ENCODE results near the gene ETS1.
"Not testable (repeated sequence)": the region's sequence is repeated elsewhere in the genome, so short reads cannot be mapped to it uniquely, and the experiment has no call there.

ETS1 gene

DNA sequence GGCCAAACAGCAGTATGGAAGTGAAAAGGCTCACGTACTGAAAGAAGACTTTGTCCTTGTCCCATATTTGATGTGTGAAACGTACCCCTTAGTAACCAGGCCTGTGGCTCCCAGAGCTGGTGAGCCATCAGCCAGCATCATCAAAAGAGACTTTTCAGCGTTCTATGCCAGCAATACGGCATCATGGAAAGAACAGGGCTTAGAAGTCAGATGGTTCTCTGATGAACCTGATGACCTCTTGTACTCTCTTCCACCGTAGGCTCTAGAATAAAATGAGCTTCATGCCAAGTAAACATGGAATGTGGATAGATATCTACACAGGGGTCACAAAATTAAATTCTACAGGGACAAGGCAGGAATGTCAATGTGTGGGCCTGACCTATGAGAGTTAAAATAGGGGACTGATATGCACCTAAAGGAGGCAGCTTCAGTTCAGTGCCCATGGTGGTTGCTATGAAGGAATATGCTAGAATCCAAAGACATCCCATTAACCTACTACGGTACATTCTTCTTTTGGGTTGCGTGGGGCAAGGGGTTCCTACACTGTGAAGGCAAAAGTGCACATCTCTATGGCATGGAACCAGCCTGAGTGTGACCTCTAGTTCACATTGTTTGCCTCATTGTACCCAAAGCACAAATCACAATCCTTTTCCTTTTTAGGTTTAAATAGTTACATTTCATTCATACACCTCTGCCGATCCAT, 130.6 kb downstream of the ETS1 start:
- no peak for DNase-seq

DNA sequence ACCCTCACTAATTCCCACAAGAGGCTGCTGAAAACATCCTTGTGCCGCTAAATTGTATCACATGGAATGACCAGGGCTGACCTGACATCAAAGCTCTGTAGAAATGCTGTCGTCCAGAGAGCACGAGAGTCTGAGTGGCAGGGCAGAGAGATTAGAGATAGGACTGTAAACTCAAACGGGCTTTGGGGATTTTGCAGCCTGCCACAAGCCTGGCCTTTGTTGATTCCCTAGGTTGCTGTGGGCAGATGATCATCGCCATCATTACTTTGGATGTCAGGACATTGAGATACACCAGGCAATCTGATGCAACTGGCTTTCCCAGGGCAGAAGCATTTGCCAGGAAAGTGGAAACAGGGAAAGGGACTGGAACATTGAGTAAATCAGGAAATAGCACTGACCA, 131.6 kb downstream of the ETS1 start:
- no peak for DNase-seq

DNA sequence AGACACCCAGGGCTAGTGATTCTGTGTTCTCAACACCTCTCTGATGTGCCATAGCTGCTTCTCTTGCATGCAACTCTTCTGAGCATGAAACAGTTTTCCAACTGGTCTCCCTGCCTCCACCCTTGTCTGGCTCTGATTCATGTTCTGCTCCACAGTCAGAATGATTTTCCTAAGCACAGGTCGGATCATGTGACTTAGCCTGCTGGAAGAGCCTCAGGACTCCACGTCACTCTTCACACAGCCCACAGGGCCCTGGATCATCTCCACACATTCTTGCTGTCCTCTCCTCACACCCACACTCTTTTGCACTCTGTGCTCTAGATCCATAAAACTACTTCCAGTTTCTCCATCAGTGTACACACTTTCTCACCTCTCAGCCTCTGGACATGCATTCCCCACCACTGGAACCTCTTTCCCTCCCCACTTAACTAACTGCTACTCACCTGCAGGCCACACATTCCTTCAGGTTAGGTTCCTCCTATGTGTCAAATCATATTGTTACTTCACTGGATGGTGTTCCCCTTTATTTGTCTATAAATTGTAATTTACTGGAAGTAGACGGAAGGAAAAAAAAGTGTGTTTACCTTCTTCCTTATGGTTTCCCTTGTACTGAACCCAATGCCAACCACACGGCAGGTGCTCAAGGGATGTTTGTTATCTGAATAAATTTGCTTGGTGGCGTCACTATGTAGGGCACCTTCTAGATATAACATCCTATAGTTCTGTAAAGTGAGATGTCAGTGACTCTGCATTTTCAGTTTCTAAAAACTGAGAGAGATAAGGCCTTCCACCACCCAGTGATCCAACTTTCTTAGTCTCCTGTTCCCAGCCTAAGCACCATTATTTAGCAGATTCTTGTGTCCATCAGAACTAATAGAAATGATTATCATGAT, 133.7 kb downstream of the ETS1 start:
- DNase-seq = no peak

DNA sequence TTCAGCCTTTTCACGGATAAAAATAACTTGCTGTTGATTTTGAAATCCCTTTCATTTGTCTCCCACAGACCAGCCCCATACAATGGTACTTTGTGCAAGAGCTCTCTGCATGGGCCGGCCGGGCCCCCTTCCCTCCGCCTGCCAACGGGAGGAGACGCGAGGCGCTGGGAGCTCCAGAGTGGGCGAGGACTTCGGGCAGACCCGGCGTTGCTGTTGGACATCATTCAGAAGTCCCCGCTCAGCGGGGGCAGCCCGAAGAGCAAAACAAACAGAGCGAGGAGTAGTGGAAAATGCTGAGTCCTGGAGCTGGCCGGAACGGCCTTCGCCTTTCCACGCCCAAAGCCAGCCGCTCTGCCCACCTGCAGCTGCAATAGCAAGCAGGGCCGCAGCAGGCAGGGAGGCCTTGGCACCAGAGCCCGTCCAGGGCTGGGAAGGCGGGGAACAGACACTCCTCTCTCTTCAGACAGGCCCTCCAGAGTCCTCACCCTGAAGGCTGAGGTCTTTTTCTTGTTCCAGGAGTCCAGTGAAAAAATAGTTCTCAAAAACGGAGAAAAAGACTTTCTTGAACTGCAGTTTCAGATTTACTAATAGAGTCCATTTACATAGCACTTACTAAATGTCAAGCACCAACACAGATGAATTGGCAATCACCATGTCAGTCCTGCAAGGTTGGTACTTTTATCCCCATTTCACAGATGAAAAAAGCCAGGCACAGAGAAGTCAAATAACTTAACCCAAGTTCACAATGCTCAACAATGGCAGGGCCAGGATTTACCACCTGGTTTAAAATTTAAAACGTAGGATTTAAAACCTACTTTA, 135.5 kb downstream of the ETS1 start:
- DNase-seq = no peak

DNA sequence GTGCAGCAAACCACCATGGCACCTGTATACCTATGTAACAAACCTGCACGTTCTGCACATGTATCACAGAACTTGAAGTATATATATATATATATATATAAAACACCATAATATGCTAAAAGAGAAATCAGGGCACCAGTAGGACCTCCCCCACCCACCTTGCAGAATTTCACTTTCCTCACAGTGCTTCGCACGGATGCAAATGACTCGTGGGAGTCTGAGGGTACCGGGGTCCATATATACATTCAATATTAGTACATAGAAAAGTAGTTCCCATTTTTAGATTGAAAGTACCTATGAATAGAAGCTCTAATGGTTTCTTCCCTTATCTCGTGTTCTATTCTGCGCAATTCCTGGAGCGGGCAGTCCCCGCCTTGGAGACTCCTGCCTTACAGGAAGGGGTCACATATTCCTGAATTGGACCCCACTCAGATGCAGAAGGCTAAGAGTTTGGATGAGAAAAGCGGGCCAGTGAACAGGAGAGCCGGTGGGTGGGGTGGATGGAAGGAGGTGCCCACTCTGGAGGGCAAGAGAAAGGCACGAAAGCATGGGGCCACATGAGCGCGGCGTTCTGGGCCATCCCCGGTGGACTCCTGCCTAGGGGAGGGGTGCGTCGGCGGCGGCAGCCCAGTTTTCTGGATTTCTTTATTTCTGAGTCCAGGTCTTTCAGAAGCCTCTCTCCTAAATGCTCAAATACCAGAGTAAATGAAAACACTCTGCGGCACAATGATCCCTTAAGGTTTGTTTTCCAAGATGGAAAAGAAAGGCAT, 136.3 kb downstream of the ETS1 start:
- no peak for DNase-seq

DNA sequence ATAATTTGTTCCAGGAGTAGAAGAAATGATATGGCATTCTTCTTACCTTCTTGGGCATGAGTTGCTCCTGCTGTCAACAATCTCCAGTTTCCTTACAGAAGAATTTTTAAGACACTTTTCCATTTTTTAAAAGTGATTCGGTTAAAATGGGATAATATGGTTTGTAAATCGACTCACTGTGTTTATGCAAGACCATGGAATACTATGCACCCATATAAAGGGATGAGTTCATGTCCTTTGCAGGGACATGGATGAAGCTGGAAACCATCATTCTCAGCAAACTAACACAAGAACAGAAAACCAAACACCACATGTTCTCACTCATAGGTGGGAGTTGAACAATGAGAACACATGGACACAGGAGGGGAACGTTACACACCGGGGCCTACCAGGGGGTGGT, 136.9 kb downstream of the ETS1 start:
- DNase-seq = not testable (repeated sequence)

DNA sequence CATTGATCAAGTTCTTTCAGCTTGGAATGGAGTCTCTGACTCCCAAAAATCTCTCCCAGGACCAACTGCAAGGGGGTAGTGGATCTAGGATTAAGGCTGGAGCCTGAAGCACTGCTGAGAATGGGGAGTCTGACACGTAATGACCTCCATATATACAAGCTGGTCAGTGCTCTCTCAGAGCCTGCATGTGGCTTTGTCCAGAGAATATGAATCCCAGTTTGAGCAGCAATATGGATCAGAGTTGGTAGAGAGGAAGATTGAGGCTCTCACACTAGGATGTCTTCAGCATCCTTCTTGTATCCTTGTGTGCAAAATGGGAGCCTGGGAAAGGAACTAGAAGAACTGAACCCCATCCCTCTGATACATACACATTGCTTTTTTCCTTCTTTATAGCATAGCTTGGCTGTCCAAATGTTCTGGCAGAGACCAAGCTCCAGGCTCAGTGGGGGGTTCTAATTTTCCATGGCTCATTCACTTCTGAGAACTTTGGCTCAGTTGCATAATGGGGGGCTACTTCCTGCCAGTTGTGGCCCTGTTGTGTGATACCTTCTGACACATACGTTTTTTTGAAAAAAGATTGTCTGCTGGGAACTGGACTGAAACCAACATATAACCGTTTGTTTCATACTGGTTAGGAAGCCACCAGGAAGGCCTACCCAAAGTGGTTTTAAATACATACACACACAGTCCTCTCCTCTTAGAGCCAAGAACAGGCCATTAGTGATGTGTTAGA, 138.2 kb downstream of the ETS1 start:
- DNase-seq = no peak

DNA sequence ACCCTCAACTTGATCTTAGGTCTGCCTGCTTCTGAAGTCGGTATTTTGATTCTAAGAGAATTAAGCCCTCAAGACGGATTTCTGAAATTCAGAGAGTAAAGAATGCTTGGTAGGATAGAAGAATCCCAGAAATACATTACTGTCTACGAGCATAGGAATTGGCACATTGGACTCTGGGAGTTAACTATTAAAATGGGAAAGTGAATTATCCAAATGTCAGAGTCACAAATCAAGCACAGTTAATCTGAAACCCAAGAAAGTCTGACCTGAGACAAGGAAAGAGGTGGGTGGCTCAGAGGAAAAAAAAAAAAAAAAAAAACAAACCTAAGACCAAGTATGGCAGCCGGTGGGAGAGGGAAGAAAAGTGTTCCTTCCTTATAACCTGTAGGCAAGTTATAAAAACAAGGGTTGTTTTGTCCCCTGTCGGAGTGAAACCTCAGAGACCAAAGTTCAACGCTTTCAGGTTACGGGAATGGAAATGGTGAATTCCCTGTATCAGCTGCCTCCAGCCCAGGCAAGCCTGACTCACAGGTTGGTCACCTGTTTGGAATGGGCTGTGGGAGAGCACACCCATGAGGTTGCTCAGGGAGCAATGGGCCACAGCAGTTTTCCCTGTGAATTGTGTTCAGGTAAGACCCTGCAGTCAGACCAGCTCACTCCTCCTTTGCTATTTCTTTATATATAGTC, 139.0 kb downstream of the ETS1 start:
- DNase-seq = no peak

DNA sequence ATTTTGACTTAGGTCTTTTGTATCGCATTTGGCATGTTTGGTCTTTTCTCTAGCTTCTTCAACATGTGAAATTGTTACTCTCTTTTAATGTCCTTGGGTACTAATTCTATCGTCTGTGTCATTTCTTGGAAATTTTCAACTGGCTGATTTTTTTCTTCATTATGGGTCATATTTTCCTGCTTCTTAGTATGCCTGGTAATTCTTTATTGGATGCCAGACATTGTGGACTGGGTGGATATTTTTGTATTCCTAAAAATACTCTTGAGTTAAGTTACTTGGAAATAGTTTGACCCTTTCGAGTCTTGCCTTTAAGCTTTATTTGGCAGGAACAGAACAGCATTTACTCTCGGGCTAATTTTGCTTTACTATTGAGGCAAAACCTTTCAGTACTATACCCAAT, 140.1 kb downstream of the ETS1 start:
- DNase-seq = no peak

DNA sequence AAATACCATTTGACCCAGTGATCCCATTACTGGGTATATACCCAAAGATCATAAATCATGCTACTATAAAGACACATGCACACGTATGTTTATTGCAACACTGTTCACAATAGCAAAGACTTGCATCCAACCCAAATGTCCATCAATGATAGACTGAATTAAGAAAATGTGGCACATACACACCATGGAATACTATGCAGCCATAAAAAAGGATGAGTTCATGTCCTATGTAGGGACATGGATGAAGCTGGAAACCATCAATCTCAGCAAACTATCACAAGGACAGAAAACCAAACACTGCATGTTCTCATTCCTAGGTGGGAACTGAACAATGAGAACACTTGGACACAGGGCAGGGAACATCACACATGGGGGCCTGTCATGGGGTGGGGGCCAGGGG, 141.4 kb downstream of the ETS1 start:
- not testable (repeated sequence) for DNase-seq

DNA sequence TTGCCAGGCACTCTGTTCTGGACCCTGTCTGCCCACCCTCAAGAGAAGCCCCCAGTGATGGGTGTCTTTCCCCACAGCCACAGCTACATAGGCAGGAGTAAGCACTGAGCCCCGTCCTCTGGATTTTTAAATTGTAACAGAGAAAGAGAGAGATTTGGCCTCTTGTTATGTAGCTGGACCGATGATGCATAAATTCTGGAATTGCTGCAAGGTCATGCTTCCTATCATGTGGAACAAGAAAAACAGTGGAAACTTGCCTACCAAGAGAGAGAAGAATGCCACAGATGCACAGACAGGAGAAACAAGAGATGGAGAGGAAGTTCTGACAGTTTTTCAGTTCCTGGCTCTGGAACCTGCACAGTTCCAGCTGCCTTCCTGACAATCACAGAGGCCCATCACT, 150.2 kb downstream of the ETS1 start:
- no peak for DNase-seq

DNA sequence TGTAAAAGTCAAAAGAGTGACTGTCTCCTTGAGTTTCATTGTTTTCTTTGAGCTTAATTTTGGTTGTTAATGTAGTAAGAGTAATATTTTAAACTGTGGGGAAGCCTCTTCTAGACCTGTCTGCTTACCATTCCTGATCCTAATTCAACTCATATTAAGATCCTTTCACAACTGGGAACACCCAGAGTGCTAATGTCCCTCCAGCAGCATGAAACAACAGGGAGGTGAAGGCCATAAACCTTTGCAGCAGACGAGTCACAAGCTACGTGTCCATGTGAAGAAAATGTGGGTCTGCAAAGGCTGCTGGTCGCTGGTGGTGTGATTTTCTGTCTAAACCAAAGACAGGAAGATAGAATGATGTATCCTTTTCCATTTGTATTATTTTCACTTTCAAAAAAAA, 152.5 kb downstream of the ETS1 start:
- no peak for DNase-seq

DNA sequence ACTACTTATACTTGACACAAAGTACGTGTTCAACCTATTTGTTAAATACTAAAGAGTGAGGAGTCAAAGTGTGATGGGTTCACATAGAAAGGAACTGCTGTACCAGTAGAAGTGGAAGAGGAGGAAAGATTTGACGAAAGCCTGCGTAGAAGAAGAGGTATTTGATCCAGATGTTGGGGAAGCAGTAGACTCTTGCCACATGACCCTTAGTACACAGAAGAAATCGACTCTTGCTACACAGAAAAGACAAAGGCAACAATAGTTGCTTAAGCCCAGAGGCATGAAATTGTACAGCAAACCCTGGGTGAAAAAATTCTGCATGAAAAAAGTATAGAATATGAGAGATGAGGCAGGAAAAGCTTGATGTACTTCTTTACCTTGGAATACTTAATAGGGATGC, 152.9 kb downstream of the ETS1 start:
- no peak for DNase-seq

DNA sequence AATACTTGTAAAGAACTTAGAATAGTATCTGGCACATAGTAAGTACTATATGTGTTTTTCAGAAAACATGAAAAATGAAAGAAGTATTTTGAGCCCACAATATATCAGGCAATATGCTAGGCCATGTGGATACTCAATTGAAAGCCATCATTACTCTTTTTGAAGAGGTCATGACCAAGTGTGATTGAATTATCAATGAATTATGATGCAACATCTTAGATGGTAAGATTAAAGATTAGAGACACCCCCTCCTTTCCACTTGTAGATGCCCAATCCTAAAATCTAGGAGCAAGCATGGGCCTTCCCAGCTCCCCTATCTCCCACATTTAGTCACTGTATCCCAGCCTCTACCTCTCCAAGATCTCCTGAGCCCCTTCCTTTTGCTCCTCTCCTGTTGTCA, 154.4 kb downstream of the ETS1 start:
- no peak for DNase-seq

DNA sequence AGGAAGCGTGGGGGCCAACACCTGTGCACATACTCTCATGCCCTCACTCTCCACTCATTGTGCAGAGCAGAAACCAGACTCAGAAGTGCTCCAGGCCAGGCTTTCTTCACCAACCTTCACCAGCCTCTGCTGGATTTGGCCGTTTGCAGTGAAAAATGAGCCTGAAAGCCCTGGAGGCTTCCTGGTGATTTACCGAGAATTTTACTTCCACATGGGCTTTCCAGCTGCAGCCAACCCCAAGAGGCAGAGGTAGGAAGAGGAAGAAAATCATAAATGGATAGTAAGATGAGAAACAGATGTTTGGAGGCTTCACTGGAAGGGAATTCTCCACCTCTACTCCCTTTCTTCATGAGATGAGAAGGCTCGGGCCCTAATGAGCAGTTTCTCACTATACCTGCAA, 155.4 kb downstream of the ETS1 start:
- no peak for DNase-seq

DNA sequence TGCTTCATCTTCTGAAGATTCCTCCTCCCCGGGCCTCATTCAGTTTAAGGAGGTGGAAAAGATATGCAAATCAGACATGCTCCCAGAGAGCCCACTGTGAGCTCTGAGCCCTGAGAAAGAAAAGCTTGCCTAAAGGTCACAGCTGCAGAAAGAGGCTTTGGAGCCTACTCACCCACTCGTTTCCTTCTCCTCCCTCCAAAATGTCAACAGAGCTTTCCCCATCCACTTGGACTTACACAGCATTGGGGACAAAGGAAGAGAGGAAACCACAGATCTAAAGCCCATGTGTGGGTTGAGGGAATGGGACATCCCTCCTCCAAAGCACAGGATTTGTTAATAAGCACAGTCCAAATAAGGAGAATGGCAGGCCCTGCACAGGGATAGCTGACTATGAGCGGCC, 158.4 kb downstream of the ETS1 start:
- no peak for DNase-seq

DNA sequence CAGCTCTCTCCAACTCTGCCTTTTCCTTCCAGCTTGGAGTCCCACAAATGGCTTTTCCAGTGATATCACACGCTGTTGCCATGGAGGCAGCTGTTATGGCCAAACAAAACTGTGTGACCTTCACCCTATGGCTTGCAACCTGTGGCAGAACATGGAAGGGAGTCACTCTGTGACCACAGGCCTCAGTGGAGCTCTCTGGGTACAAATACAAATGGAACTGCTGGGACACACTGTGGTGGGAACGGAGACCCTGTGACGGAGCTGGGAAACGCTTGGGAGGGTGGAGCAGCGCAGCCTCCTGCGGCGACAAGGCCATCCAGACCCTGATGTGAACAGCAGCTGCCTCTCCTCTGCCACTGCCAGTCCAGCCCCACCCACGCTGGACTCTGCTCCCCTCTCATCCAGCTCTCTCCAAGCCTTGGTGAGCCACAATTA, 162.5 kb downstream of the ETS1 start:
- no peak for DNase-seq

DNA sequence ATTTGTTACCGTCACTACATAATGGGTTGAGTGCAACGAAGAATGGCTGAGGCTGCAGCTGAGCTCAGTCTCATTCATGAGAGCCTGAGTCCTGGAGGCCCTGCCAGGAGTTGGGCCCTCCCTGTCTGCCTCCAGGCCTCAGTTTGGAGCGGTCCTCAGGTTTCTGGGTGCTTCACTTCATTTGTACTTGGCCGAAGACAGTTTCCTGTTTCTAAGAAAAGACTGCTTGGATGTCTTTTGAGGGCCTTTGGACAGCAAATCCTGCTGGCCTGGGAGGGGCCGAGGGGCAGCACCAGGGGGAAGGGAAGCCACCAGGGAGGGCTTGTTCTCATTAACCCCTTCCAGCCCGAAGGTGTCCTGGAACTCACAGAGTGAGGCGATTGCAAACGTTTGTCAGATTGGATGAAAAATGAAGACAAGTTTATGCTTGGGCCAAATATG, 163.1 kb downstream of the ETS1 start:
- no peak for DNase-seq

DNA sequence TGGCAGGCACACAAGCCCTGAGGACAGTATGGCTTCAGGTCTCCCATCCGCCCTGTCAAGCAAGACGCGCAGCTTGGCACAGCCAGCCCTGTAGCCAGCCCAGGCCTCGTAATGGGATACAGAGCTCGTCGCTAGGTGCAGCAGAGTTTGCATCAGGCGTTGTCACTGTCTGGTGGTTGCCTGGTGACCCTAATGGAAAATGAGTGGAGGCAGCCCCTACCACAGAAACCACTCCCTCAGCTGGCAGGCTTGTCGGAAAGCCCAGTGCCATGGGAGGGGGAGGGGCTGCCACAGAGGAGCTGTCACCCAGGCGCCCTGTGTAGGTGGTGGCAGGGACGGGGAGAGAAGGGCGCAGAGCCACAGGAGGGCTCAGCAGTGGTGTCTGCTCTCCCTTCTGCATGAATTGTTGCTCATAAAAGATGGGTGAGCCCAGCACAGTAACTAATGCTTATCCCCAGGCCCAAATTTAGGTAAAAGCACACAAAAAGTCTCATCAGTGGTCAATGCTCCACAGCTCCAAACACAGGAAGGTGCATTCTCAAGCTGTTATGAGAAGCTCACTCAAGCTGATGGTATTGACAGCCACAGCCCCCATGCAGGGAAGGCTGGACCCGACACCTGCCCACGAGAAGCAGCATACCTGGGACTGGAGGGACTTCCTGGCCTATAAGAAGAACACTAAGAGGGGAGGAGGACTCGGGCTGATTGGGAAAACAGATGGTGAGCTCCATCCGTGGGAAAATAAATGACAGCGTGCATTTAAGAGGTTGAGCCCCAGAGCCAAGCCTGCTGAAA, 164.6 kb downstream of the ETS1 start:
- DNase-seq = peak; percentile 91

DNA sequence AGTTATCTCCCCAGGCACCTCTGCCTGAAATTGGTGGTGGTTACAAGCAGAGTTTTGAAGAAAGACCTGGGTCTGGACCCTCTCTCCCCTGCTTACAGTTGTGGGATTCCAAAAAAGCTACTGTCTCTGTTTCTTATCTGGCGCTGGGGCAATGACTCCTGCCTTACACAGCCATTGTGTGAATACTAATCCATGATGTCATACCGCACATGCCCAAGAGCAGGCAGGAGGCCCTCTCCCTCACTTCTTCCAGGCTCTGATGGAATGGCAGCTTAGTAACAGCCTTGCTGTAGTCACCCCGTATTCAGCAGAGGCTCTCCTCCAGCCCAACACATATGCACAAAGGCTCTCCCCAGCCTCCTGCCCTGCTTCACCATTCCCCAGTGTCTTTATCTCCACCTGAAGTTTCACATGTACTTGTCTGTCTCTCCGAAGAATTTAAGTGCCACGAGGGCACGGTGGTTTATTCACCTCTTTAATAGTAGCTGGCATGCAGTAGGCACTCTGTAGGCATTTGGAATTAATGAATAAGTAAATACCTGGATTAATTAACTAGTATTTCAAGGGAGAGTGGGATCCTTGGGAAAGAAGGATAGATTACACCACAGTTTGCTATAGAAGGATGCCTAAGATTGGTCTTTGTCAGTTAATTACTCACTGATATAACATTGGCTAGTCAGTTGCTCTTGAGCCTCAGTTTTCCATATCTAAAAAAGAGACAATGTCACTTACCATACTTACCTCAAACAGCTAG, 165.6 kb downstream of the ETS1 start:
- DNase-seq = no peak
